Measurements from ENCODE around the gene SYNRG. TPM values are rescaled to one million over a fixed set of nuclear protein-coding genes. Genes with fewer than 3 reads are reported as not detected.

Gene SYNRG
- total and polyA plus RNA-seq, 4 donors: 6.5 to 20.5 (median 15.9) TPM

- DNase-seq (ENCODE audit: low spot score): no peak
- 75% methylated on average over 6 of the region's 6 CpGs for WGBS
- TF ChIP-seq CTCF (IDR thresholded peaks at IDR 0.05; ENCODE audit: low read depth, low read length, missing input control) (no peak), TAF1 (conservative IDR thresholded peaks at IDR 0.05) (no peak), HNF4A (conservative IDR thresholded peaks at IDR 0.05) (no peak), JUND (IDR thresholded peaks at IDR 0.05) (no peak), REST (IDR thresholded peaks at IDR 0.05) (no peak), GABPA (IDR thresholded peaks at IDR 0.05 in 1 of 2, conservative IDR thresholded peaks at IDR 0.05 in 1 of 2) (no peak), YY1 (IDR thresholded peaks at IDR 0.05) (no peak), FOXA2 (IDR thresholded peaks at IDR 0.05) (no peak), MAX (IDR thresholded peaks at IDR 0.05) (no peak), HNF4G (IDR thresholded peaks at IDR 0.05) (no peak), ATF3 (IDR thresholded peaks at IDR 0.05) (no peak), EGR1 (IDR thresholded peaks at IDR 0.05; ENCODE audit: low read depth in 2 of 2) (no peak), SP1 (IDR thresholded peaks at IDR 0.05) (no peak), NR2F2 (IDR thresholded peaks at IDR 0.05) (no peak), ZBTB33 (IDR thresholded peaks at IDR 0.05) (no peak), FOXA1 (IDR thresholded peaks at IDR 0.05) (no peak), RXRA (IDR thresholded peaks at IDR 0.05) (no peak), RAD21 (IDR thresholded peaks at IDR 0.05) (no peak)
Observed at GRCh38 chr17:37592291-37592690, 16.9 kb downstream of the SYNRG start.

More at GRCh38 chr17:37592291-37592690, 16.9 kb downstream of the SYNRG start:
- no peaks in the 10 kb centered on the region for H3K4me1 ChIP-seq (ENCODE audit: control insufficient read depth in 4 of 4, insufficient read depth in 4 of 4, low read length in 3 of 4)
- H3K9me3 ChIP-seq (ENCODE audit: control insufficient read depth in 4 of 4, low read length in 3 of 4): no peaks in the 10 kb centered on the region
- H3K9ac ChIP-seq (ENCODE audit: low read depth in 1 of 2, low read length in 2 of 2): no peak overlapping the region
- peaks cover 7 to 26% (median 19%) of the 10 kb centered on the region in 4 donors for H3K36me3 ChIP-seq (ENCODE audit: control insufficient read depth in 4 of 4, insufficient read depth in 3 of 4, low read depth in 1 of 4, low read length in 3 of 4)
- no peak overlapping the region for H3K27ac ChIP-seq (ENCODE audit: low read depth in 1 of 2, low read length in 2 of 2)
- no peaks in the 10 kb centered on the region for H3K27me3 ChIP-seq (ENCODE audit: control insufficient read depth in 4 of 4, insufficient read depth in 4 of 4, low read length in 3 of 4)
- no peak overlapping the region for H3K4me3 ChIP-seq (ENCODE audit: low read depth in 1 of 3, low read length in 3 of 3)

Measured in liver (tissue), 9 donors.